Measurements from ENCODE around the gene MAN2C1.
"Not testable (repeated sequence)": the region's sequence is repeated elsewhere in the genome, so short reads cannot be mapped to it uniquely, and the experiment has no call there.

MAN2C1 gene

DNA sequence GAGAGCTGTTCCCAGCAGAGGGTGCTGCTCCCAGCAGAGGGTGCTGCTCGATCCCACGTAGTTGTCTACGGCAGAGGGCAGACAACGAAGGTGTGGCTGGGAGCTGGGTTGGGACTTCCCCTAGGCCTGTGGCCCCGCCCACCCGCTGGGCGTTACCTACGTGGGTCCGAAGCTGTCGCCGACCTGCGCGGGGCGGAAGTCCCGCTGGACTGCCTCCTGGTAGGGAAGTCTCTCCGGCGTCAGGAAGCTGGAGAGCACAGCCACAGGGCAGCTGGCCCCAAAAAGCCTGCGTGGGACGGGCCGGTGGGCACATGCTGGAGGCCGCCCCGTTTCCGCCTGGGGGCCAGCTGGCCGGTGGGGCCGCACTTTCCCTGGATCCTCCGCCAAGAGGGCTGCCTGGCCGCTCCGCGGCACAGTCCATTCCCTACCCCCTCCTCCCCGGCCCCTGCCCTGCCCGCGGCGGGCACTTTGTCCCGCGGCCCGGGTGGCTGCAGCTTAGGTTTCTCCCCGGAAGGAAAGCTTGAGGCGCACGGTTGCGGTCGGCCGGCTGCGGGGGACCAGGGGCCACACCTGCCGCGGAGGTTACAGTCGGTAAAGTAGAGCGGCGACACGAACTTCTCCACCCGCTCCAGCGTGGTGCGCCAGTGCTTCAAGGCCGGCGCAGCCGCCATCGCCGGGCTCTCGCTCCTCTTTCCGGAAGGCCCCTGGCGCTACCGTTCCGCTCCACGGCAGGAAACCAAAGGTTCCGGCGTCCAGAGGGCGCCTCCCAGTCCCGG is at the start of gene MAN2C1:
Gene MAN2C1 (minus strand): TSS at position 695 of the 776 bp plus-strand sequence. CDS start 24 bp downstream, at position 671.
- peak; percentile 93 for DNase-seq

DNA sequence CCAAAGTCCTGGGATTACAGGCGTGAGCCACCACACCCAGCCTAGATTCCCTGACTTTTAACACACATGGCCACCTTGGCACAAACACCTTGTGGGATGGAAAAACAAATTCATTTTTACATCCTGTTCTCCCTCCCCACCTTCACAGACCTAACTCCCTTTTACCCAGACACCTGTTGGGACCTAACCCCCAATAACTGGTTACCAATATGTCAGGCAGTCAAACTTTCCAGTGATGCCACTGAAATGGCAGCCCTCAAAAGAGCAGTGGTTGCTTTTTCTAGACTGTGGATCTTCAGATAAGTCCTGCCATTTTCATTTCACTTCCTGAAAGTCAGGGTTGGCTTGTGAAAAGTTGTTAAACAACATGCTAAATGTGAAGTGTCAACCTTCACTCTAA is 48.2 kb upstream of the MAN2C1 start:
- no peak for DNase-seq

- no peak for DNase-seq
These were observed 41.8 kb upstream of the MAN2C1 start for GRCh38 chr15:75410196-75410595.

GRCh38 chr15:75407083-75407482 is 38.7 kb upstream of the MAN2C1 start:
- DNase-seq: no peak

DNA sequence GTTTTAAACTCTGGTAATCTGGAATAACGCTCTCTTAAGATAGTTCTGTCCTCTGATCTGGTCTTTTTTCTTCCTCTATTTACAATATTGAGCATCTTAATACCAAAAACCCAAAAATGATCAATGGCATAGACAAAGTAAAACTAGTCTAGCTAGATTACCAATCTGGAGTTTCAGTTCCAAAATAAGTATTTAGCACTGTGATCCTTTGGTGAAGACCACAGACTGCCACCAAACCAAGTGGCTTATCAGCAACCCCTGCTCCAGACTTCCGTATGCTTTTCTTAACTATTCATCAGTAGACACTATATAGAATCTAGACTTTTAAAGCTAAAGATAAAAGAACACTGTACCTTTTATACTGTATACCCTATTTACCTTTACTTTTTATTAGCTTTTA is 35.5 kb upstream of the MAN2C1 start:
- DNase-seq: no peak

- no peak for DNase-seq
These were observed 29.1 kb upstream of the MAN2C1 start for GRCh38 chr15:75397494-75397893.

DNA sequence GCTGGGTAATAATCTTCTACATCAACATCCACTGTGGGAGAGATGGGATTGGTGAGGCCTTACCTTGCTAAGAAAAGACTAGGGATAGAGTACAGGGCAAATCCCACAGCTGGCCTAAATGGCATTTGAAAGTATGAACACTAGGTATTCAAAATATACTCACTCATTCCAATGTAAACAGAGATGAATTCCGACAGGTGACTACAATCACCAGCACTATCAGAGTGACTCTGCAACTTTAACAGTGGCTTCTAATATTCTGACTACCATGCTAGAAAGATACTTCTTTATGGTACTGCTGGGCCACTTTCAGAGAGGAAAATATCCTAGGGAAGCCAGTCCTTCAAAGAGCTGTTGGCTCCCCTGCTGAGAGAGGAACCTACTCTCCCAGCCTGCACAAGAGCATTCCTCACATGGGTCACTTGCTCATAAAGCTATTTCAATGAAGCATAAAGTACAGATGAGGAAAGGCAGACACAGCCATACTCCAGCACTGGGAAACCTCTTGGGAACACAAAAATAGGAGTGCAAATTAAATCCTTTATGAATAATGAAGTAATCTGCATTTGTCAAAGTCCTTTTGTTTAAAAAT is 21.5 kb upstream of the MAN2C1 start:
- no peak for DNase-seq

DNA sequence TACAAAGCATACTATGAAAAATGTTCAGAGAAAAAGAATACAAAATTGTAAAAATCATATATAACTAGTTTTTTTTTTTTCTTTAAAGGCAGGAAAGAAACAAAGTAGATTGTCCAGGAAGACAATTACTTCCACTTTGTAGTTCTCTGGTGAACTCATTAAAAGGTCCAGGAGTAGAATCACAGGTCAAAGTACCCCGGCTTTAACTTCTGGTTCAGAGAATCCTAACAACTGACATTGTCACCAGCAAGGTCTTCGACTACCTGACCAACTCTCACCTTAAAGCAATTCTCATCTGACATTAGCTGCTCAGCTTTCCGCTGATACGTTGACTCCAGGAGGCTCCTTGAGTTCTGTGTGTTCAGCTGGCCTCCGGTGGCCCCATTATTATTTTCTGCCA is 15.6 kb upstream of the MAN2C1 start:
- not testable (repeated sequence) for DNase-seq

GRCh38 chr15:75380773-75381172 is 12.4 kb upstream of the MAN2C1 start:
- DNase-seq: no peak

DNA sequence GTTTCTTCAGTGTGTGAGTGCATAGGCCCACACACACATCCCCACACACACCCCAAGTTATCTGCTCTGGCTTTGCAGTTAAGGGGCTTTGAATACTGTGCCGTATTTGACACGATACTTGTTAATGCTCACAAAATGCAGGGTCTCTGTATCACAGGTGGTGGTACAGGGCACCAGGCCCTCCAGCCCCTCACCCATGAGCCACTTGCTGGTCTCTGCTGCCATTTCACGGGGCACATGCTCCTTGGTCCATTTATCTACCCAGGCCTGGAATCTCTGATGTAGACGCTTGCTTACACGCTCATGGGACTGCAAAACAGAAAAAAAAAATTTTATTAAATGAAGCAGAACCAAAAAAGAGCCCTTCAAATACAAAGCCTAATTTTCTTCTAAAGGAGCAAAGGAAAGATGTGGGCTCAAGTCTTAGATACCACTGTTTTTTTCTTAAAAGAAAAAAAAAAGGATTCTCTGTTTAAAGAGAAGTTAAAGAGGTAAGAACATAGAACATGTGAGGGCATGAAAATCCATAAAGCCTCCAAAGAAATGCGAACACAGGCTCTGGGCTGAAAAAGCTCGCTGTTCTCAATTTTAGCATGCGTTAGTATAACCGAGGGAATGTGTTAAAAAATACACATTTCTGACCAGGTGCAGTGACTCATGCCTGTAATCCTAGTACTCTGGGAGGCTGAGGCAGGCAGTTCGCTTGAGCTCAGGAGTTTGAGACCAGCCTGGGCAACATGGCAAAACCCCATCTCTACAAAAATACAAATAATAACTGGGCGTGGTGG is 3.7 kb upstream of the MAN2C1 start:
- DNase-seq: no peak

DNA sequence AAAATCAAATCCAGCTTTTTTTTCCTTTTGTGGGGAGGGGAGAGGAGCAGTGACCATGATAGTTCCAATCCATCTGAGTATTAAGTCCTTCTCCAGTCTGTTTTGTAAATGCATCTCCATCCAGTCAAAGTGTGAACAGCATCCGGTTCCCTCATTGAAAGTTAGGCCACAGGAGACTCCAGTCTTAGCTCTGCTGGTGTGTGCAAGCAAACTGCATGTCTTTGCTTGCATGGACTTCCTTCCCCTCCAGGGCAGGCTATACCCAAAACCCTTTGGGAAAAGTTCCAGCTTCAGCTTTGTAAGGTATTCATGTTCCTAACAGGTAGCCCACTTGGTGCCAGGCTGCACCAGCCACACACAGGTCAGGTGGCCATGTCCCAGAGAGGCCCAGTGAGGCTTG is 3.1 kb upstream of the MAN2C1 start:
- DNase-seq: no peak

DNA sequence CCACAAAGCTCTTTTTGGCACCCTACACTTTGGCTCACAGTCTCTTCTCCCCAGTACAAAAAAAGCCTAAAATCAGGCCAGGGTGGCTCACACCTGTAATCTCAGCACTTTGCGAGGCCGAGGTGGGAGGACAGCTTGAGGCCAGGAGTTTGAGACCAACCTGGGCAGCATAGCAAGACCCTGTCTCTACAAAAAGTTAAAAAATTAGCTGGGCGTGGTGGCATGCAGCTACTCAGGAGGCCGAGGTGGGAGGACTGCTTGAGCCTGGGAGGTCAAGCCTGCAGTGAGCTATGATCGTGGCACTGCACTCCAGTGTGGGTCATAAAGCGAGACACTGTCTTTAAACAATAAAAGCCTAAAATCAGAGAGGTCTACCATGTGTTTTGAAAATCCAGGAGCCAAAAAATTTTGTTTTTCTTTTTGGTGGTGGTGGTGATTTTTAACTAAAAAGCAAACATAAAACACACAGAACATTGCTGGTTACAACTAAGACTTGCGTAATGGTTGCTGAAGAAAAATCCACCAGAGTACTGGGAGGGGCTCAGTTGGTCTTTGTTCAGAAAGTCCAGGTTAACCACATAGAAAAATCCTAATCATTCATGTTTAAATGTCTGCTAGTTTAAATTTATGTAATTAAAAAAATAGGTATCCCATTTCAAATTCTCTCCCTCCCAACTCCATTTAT is 1.6 kb upstream of the MAN2C1 start:
- DNase-seq: no peak

DNA sequence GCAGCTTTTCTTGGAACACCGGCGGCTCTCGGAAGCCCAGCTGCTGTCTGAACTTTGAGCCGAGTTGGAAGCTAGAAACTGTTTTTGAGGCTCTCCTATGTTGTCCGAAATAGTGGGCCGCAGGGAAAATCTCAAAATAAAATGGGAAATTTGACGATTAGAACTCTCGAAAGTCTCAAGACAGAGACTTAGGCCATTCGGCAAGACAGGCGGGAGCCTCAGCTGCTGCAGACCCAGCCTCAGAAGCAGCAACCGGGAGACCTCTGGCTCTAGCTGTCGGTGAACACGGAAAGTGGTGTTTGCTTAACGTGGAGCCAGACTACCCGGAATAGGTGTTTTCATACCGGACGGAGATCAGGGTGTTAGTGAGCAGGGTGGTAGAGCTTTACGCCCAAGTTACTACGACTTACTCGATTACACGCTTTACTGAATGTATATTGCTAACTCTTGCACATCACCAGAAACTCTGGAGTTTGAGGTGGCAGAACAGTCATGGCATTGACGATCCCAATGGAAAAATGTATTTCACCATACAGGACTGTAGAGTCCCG is 357 bp upstream of the MAN2C1 start:
- DNase-seq: peak; percentile 50

GRCh38 chr15:75367406-75367912 is 948 bp downstream of the MAN2C1 start:
- no peak for DNase-seq

GRCh38 chr15:75367006-75367405 is 1.4 kb downstream of the MAN2C1 start:
- DNase-seq: no peak

DNA sequence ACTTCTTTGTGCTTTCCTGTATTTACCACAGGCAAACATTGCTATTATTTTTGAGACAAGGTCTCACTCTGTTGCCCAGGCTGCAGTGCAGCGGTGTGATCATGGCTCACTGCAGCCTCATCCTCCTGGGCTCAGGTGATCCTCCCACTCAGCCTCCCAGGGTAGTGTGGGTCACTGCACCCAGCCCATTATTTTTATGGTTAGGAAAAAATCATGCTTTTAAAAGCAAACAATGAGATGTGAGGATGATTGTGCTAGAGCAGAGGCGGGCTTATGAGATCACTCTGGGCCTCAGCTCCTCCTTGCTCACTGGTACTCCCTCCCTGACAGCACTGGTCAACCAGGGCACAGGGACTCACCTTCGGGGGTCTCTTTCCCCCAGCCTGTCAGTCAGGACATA is 2.2 kb downstream of the MAN2C1 start:
- DNase-seq: no peak

GRCh38 chr15:75364881-75365280 is 3.5 kb downstream of the MAN2C1 start:
- no peak for DNase-seq

- no peak for DNase-seq
These were observed 4.6 kb downstream of the MAN2C1 start for GRCh38 chr15:75363786-75364185.

DNA sequence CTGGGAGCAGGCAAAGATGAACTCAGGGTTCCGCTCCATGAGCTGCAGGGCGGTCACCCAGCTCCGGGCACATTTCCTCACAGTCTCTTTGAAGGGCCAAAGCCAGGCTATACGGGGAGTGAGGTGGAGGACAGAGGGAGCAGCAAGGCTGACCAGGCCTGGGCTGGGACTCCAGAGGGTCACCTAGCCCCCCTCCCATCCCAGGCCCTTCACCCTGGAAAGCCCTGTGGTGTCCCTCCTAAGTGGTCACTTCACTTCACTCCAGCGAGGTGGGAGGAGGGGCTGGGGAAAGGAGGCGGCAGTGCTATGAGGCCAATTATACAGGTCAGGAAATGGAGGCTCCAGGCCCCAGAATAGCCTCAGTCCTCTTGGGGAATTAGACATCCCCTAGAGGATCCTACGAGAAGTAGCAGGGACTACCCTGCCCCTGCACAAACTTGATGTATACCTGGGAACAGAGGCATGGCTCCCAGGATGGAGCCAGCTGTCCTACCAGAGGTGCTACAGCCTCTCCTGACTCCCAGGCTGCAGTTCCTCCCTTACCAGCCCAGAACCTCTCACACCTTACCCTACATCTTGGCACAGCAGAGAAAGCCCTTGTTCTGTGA is 5.7 kb downstream of the MAN2C1 start:
- no peak for DNase-seq

GRCh38 chr15:75361989-75362641 is 6.3 kb downstream of the MAN2C1 start:
- DNase-seq: no peak

DNA sequence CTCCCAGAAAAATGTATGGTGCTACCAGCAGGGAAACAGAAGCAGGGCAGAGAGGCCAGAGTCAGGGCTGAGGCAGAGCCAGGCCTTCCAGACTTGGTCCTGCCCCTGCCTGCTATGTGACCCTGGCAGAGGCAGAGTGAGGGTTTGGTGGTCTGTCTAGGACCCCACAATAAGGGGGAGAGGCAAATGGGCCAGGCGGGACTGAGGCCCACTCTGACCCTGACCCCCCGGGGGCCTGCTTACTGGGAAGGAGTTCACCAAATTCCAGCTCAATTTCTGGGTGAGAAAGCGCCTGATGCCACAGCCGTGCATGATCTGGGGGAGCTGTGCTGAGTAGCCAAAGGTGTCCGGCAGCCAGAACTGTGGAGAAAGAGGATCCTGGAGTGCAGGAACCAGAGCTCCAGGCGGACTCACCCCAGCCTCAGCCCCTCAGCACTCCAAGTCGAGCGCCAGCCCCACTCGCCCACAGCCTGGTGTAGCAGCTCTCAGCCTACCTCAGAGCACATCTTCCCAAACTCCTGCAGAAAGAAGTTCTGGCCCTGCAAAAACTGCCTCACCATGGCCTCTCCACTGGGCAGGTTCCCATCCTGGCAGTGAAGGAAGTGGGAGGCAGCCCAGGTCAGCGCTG is 6.9 kb downstream of the MAN2C1 start:
- DNase-seq: no peak
